ENCODE measurements around the gene UNC93B1. TPM values are rescaled to one million over a fixed set of nuclear protein-coding genes. Genes with fewer than 3 reads are reported as not detected.

UNC93B1 gene
- total RNA-seq (2021): 1.4 and 2.4 TPM in 2 replicates
- percentile 15 among the genes with signal in this experiment for Bru-seq, nascent RNA
- percentile 6 among the genes with signal in this experiment for BruChase-seq, experiment 1, labeled RNA remaining after a 2-hour chase
- BruChase-seq, experiment 2, labeled RNA remaining after a 6-hour chase: percentile 17 among the genes with signal in this experiment
- long read RNA-seq, partial matches to known transcripts: 0 of 5 reads
- long read RNA-seq, other reads (novel, unspliced or antisense): 2 of 5 reads

GRCh38 chr11:68003846-68004550 is at the start of gene UNC93B1:
UNC93B1 (minus strand) TSS chr11:68004097; CDS start chr11:68004043, 54 bp downstream.
- H3K4me3 ChIP-seq (ENCODE audit: low read depth, low read length, poor library complexity, severe bottlenecking): peak within 1 kb of the TSS; percentile 54
- peaks cover 5% of the 10 kb centered on the region for H3K27me3 ChIP-seq (replicated peaks; ENCODE audit: insufficient read depth, low read depth, low read length, poor library complexity)
- no TSS peak for BruUV-seq (replicated peaks)
- POLR2A ChIA-PET (ENCODE audit: low non-redundant PET): no interaction called here
- peak; percentile 77 for DNase-seq (ENCODE audit: low spot score)
- CTCF ChIA-PET: no interaction called here
- TF ChIP-seq CTCF (conservative IDR thresholded peaks at IDR 0.05; ENCODE audit: low read depth, low read length): no peak
- TF ChIP-seq EZH2 (IDR thresholded peaks at IDR 0.05; ENCODE audit: borderline replicate concordance, low read depth, low read length, poor library complexity, severe bottlenecking): no peak
- peaks cover 6% of the 10 kb centered on the region for H3K4me1 ChIP-seq (ENCODE audit: insufficient read depth, low read length, poor library complexity, severe bottlenecking)
- no peak within 1 kb of the TSS for H3K27ac ChIP-seq (ENCODE audit: low read depth, low read length, poor library complexity, severe bottlenecking)
- no peaks in the 10 kb centered on the region for H3K9me3 ChIP-seq (ENCODE audit: low read depth, low read length, poor library complexity, severe bottlenecking)
- intact Hi-C loops (cut with micrococcal nuclease; ENCODE audit: unreplicated experiment): loop anchor here (10.0 kb wide), 1 partner anchor 201 kb away; no protein-coding TSS in a partner anchor
- H3K36me3 ChIP-seq (ENCODE audit: insufficient read depth, low read length, poor library complexity, severe bottlenecking): no peaks in the 10 kb centered on the region

GRCh38 chr11:68053117-68053516 is 49.2 kb upstream of the UNC93B1 start:
- BruUV-seq (replicated peaks): TSS peak; percentile 26
- CTCF ChIA-PET: no interaction called here
- DNase-seq (ENCODE audit: low spot score): no peak

More at GRCh38 chr11:68053117-68053516, 49.2 kb upstream of the UNC93B1 start:
- Histone ChIP-seq H3K27me3 (replicated peaks; ENCODE audit: insufficient read depth, low read depth, low read length, poor library complexity) (no peaks in the 10 kb centered on the region), H3K4me3 (ENCODE audit: low read depth, low read length, poor library complexity, severe bottlenecking) (no peak overlapping the region), H3K27ac (ENCODE audit: low read depth, low read length, poor library complexity, severe bottlenecking) (no peak overlapping the region), H3K4me1 (ENCODE audit: insufficient read depth, low read length, poor library complexity, severe bottlenecking) (no peaks in the 10 kb centered on the region), H3K9me3 (ENCODE audit: low read depth, low read length, poor library complexity, severe bottlenecking) (no peaks in the 10 kb centered on the region), H3K36me3 (ENCODE audit: insufficient read depth, low read length, poor library complexity, severe bottlenecking) (no peaks in the 10 kb centered on the region)
- intact Hi-C loops (cut with micrococcal nuclease; ENCODE audit: unreplicated experiment): no loop called here
- POLR2A ChIA-PET (ENCODE audit: low non-redundant PET): interaction anchor here (0.6 kb wide), 1 partner anchor 18 kb away, joined by 3 read pairs; no protein-coding TSS in a partner anchor
- TF ChIP-seq EZH2 (IDR thresholded peaks at IDR 0.05; ENCODE audit: borderline replicate concordance, low read depth, low read length, poor library complexity, severe bottlenecking): no peak
- TF ChIP-seq CTCF (conservative IDR thresholded peaks at IDR 0.05; ENCODE audit: low read depth, low read length): no peak
